Posterior vena cava (tissue), 2 donors: ENCODE data around the gene LCE1D. TPM values are rescaled to one million over a fixed set of nuclear protein-coding genes. Genes with fewer than 3 reads are reported as not detected.

Experiments
- DNase-seq: peaks from one replicate; pipeline ENCODE4 v3.0.0-alpha.2; 2020; ENCODE audit warnings: low spot score
- intact Hi-C, 2 donors: fragments of 100-400 bp; cut with DNase I; formaldehyde crosslinking; loops; one replicate each; pipeline versions ENCODE4 v1.14.1 to v1.14.2; 2022 to 2023
- total RNA-seq, 2 donors: library from RNA; stranded (reverse); fragmentation: NEBNext Ultra II Directional; extraction: Animal tissue kit (Norgen Biotek cat#: 25700); gene quantifications; one replicate each; pipeline ENCODE4 v1.2.1, GENCODE V29; 2021
- donor health status: DM: yes; HTN: yes; CAD: no.
- donor health status: DM: yes; HTN: yes; CAD: no.

Gene LCE1D
- total RNA-seq, 2 donors from 2014 or later, result not detected

- DNase-seq, result no peak
- intact Hi-C loops, result no loop called here
Observed at GRCh38 chr1:152806576-152806975, 10.1 kb downstream of the LCE1D start, which contains the start of gene LCE1C. TSS of gene LCE1C (minus strand) at chr1:152806651. CDS start at chr1:152805478, 1,173 bp downstream.

- intact Hi-C loops, result no loop called here
- DNase-seq, result no peak
Observed at GRCh38 chr1:152811050-152811449, 14.5 kb downstream of the LCE1D start.

- intact Hi-C loops, result no loop called here
- no peak for DNase-seq
Observed at GRCh38 chr1:152811671-152812070, 15.2 kb downstream of the LCE1D start, which contains the start of gene LCE1B. TSS of gene LCE1B (plus strand) at chr1:152811971. CDS start at chr1:152812447, 476 bp downstream.

GRCh38 chr1:152817309-152817708 is 20.8 kb downstream of the LCE1D start:
- no peak for DNase-seq
- intact Hi-C loops, result no loop called here

GRCh38 chr1:152823294-152823693 is 26.8 kb downstream of the LCE1D start:
- intact Hi-C loops, result no loop called here
- DNase-seq, result no peak

- no peak for DNase-seq
- intact Hi-C loops, result no loop called here
Observed at GRCh38 chr1:152824964-152825363, 28.4 kb downstream of the LCE1D start.

GRCh38 chr1:152827173-152827572 is 30.7 kb downstream of the LCE1D start, which contains the start of gene LCE1A:
TSS of gene LCE1A (plus strand) at chr1:152827473. CDS start at chr1:152827473, 0 bp downstream.
- intact Hi-C loops, result no loop called here

GRCh38 chr1:152836870-152837269 is 40.3 kb downstream of the LCE1D start:
- no peak for DNase-seq
- intact Hi-C loops, result no loop called here

More at GRCh38 chr1:152827173-152827572, 30.7 kb downstream of the LCE1D start, which contains the start of gene LCE1A:
- no peak for DNase-seq

- intact Hi-C loops, result loop anchor here in 1 of 2 donors (10.0 kb wide), 1 partner anchor 62 kb away; the partner anchor contains the start of gene IVL
- DNase-seq, result no peak
Observed at GRCh38 chr1:152842556-152842955, 46.0 kb downstream of the LCE1D start, which contains the start of gene LCE6A. TSS of gene LCE6A (plus strand) at chr1:152842856. CDS start at chr1:152843521, 665 bp downstream.

Other genes starting within 250 kb of the LCE1D start
- gene LCE3E, start 229.9 kb upstream of the LCE1D start, total RNA-seq, result not detected
- not detected for gene LCE3D, start 216.2 kb upstream of the LCE1D start, total RNA-seq
- not detected for gene LCE3C, start 196.5 kb upstream of the LCE1D start, total RNA-seq
- not detected for gene LCE3B, start 182.9 kb upstream of the LCE1D start, total RNA-seq
- not detected for gene LCE3A, start 173.6 kb upstream of the LCE1D start, total RNA-seq
- not detected for gene LCE2D, start 133.3 kb upstream of the LCE1D start, total RNA-seq
- gene LCE2C, start 121.4 kb upstream of the LCE1D start, total RNA-seq, result not detected
- not detected for gene LCE2B, start 110.6 kb upstream of the LCE1D start, total RNA-seq
- gene LCE2A, start 98.4 kb upstream of the LCE1D start, total RNA-seq, result not detected
- gene LCE4A, start 88.6 kb upstream of the LCE1D start, total RNA-seq, result not detected
- gene KPRP, start 38.7 kb upstream of the LCE1D start, total RNA-seq, result not detected
- gene LCE1F, start 21.6 kb upstream of the LCE1D start, total RNA-seq, result not detected
- not detected for gene LCE1E, start 10.5 kb upstream of the LCE1D start, total RNA-seq
- gene LCE1C, start 9.9 kb downstream of the LCE1D start, total RNA-seq, result not detected
- gene LCE1B, start 15.2 kb downstream of the LCE1D start, total RNA-seq, result not detected
- gene LCE1A, start 30.8 kb downstream of the LCE1D start, total RNA-seq, result not detected
- gene LCE6A, start 46.1 kb downstream of the LCE1D start, total RNA-seq, result not detected
- not detected for gene LCE7A, start 63.3 kb downstream of the LCE1D start, total RNA-seq
- not detected for gene SMCP, start 81.6 kb downstream of the LCE1D start, total RNA-seq
- gene IVL, start 111.8 kb downstream of the LCE1D start, total RNA-seq, result not detected
- not detected for gene SPRR5, start 150.5 kb downstream of the LCE1D start, total RNA-seq
- gene SPRR4, start 173.9 kb downstream of the LCE1D start, total RNA-seq, result not detected
- not detected for gene SPRR1A, start 187.4 kb downstream of the LCE1D start, total RNA-seq
- gene SPRR3, start 205.0 kb downstream of the LCE1D start, total RNA-seq, result not detected
- gene SPRR1B, start 234.5 kb downstream of the LCE1D start, total RNA-seq, result not detected
- not detected for gene SPRR2D, start 244.4 kb downstream of the LCE1D start, total RNA-seq